Left lobe of liver (tissue), 2 donors: ENCODE measurements around the gene PPP3CB. TPM values are rescaled to one million over a fixed set of nuclear protein-coding genes. Genes with fewer than 3 reads are reported as not detected.
"Not testable (repeated sequence)": the region's sequence is repeated elsewhere in the genome, so short reads cannot be mapped to it uniquely, and the experiment has no call there.

Experiments
- ATAC-seq: fragments of 200-7000 bp; cut with Tn5 transposase; one replicate; pipeline ENCODE4 v1.9.1; 2020; ENCODE audit warnings: mild to moderate bottlenecking, moderate library complexity
- DNase-seq: peaks from one replicate; pipeline ENCODE4 v3.0.0-alpha.2; 2020; ENCODE audit warnings: low spot score
- total RNA-seq: library from RNA; stranded (reverse); gene quantifications from one replicate; pipeline ENCODE4 v1.2.1, GENCODE V29; 2021
- donor health status: DM: no; HTN: no; CAD: no; lungs with moderate emphysema.
- donor health status: DM: no; HTN: yes; CAD: no.

Gene PPP3CB
- total RNA-seq, 1 donor from 2014 or later, result 10.7 TPM

DNA sequence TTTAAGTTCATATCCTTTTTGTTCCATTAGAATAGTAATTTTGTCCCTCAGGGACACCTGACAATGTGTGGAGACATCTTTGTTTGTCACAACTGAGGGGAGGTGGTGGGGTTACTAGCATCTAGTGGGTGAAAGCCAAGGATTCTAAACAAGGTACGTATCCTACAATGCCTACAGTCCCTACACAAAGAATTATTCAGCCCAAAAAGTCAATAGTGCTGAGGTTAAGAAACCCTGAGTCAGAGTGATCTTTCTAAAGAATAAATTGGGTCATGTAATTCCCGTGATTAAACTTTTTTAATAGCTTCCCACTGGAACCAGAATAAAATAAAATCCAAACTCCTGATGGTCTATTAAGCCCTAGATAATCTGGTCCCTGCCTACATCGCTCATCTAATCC is 79.3 kb downstream of the PPP3CB start:
- DNase-seq, result no peak
- ATAC-seq, result no peak

DNA sequence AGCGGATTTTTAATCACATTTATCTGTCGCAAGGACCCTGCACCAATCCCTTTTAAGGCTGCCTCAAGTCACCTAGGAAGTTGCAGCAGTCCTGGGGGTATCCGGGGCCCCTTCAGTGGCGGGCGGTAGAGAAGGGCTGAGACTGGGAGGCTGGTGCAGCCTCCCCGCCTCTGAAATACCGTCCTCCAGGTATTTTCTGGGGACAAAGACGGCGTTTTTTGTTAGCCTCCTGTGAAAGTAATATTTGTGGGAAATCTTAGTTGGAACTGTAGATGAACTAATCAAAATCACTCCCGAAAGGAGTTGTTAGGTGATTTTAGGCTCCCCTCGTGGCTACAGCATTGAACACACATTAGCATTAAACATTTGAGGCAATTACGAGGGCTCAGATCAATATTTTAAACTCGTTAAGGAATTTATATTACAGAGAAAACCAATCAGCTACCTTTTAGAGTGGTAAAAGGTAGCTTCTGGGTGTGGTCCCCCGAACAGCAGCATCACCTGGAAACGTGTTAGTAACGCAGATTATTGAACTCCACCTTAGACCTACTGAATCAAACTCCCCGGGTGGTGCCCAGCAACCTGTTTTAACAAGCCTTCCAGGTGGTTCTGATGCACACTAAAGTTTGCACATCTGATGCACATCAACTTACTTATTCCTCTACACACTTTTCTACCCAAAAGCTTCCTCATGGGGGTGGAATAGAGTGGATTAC is 81.4 kb downstream of the PPP3CB start:
- DNase-seq (no peak), ATAC-seq (peak; percentile 36)

DNA sequence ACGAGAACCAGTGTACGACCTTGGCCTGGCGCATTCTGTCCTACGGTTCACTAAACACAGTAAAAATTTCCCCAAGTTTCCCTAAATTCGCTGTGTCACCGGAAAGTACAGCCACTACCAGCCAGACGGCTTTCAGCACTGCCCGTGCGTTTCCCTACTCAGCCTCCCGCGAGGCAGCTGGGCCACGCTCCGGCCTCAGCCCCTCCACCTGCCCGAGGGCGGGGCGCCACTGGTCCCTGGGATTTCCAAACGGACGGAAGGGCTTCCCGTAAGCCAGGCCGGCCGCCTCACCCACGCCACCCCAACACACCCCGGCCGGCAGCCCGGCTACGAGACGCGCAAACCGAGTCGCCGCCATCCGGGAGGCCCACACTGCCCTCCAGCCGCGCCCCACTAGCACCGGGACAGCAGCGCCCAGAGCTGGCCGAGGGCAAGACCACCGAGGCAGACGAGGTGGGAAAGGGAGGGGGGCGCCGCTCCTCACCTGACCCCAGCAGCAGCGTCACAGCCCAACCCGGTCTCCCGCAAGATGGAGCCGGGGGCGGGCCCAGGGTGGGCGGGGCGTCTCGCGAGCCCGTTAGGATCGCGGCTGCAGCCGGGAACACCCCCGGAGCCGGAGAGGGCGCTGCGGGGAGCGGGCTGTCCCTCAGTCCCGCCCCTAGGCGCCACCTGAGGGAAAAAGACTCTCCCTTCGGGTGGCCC is 82.1 kb downstream of the PPP3CB start, which contains the start of gene ANXA7:
Gene ANXA7, minus strand, starts transcription at position 531 of the 702 bp plus-strand sequence. CDS start 13,202 bp downstream, outside the sequence.
- ATAC-seq (peak; percentile 96), DNase-seq (peak; percentile 96)

DNA sequence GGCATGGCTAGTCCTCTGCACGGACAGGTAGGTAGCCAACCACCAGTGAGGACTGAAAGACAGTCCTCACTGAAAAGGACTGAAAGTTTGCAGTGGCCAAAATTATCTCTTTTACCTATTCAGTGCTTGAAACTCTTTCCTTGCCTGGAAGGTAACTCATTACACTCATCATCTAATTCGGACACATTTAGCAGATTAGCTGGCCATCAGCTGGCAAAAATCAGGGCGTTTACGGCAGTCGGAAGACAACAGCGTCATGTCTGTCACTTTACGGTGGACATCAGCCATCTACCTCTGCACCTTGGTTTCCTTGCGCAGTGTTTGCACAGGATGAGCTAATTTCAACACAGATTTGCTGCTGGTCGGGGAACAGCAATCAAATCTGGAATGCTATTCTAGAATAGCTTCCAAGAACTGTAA is 82.7 kb downstream of the PPP3CB start:
- peak; percentile 77 for DNase-seq

DNA sequence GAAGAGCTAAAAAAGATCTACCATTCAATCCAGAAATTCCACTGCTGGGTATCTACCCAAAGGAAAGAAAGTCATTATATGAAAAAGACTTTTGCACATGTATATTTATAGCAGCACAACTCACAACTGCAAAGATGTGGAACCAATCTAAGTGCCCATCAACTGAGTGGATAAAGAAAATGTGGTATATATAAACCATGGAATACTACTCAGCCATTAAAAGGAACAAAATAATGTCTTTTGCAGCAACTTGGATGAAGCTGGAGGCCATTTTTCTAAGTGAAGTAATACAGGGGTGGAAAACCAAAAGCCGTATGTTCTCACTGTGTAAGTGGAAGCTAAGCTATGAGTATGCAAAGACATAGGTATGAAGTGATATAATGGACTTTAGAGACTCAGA is 84.9 kb downstream of the PPP3CB start:
- ATAC-seq (no peak), DNase-seq (no peak)

More for the DNA sequence above, 82.7 kb downstream of the PPP3CB start:
- peak; percentile 73 for ATAC-seq

DNA sequence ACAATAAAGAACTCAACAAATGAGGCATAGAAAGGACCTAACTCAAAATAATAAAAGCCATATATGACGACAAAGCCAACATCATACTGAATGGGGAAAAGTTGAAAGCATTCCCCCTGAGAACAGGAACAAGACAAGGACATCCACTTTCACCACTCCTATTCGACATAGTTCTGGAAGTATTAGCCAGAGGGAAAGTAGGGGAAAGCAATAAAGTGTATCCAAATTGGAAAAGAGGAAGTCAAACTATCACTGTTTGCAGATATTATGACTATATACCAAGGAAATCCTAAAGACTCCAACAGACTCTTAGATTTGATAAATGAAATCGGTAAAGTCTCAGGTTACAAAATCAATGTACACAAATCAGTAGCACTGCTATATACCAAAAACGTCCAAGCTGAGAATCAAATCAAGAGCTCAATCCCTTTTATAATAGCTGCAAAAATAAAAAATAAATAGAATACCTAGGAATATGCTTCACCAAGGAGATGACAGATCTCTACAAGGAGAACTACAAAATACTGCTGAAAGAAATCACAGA is 86.8 kb downstream of the PPP3CB start:
- DNase-seq (no peak), ATAC-seq (no peak)

DNA sequence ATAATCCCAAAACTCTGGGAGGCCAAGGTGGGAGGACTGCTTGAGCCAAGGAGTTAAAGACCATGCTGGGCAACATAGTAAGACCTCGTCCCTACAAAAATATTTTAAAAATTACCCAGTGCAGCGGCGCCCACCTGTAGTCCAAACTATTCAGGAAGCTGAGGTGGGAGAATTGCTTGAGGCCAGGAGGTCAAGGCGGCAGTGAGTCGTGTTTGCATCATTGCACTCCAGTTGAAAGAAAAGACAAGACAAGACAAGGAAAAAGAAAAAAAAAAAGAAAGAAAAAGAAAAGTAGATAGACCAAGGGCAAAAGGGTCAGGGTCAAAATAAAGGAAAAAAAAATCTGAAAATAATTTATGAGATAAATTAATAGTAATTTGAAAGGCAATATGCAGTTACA is 87.8 kb downstream of the PPP3CB start:
- ATAC-seq (no peak), DNase-seq (no peak)

DNA sequence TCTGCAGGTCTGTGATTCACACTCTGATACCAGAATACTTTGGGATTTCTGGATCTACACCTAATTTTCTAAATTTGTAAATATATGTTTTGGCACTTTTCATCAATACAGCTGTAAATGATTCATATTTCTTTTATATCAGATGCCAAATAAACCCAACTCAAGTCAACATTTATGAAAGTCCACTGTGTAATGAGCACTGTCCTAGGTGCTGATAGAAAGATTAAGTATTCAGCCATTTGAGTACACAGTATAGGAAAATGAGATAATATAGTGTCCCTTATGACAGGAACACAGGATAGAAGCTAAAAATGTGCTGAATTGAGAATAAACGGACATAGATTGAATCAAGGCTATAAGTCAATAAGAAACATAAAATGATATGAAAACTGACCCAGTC is 88.3 kb downstream of the PPP3CB start:
- ATAC-seq, result no peak

DNA sequence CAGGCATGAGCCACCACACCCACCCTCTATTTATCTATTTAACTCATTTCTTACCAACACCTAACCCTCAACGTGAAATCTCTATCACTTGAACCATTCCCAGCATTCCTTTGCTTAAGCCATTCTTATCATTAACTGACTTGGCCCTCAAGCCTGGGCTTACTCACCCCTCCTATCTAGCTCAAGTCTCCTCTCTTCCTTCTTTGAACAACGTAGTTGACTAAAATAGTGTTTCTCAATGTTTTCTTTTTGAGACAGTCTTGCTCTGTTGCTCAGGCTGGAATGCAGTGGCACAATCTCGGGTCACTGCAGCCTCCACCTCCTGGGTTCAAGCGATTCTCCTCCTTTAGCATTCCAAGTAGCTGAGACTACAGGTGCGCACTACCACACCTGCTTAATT is 89.0 kb downstream of the PPP3CB start:
- ATAC-seq, result no peak
- no peak for DNase-seq

More for the DNA sequence above, 88.3 kb downstream of the PPP3CB start:
- no peak for DNase-seq

DNA sequence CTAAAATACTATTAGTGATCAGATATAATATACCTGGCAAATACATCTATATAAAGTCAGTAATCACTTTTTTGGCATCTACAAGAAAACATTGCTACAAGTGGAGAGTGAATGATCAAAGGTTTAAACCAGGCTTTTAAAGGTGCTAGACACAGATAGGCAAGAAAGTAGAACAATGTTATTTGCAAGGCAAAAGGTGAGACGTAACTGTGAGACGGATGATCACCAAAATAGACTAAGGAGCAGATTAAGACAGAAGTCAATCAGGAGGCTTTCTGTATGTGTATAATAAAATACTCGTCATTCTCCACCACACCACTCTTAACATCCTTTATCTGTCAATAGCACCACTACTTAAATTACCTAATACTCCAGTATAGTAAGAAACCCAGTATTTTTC is 90.3 kb downstream of the PPP3CB start:
- ATAC-seq, result no peak
- no peak for DNase-seq

DNA sequence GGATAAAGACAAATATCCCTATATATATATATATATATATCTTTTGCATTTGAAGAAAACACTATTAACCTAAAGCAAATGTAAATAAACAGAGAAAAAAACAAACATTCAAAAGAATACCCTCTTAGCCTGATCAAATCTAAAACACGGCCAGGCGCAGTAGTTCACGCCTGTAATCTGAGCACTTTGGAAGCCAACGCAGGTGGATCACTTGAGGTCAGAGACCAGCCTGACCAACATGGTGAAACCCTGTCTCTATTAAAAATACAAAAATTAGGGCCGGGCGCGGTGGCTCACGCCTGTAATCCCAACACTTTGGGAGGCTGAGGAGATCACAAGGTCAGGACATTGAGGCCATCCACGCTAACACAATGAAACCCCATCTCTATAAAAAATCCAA is 91.1 kb downstream of the PPP3CB start:
- DNase-seq, result no peak
- ATAC-seq, result no peak

DNA sequence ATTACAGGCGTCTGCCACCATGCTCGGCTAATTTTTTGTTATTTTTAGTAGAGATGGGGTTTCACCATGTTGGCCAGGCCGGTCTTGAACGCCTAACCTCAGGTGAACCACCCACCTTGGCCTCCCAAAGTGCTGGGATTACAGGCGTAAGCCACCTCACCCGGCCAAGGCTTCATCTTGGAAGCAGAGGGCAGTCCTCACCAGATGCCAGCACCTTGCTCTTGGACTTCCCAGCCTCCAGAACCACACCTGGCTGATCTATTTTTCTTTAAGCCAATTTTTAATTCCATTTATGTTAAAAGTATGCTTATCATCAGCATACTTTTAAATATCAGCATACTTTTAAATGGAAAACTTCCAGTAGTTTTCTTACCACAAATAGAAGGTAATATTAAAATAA is 94.2 kb downstream of the PPP3CB start:
- ATAC-seq (no peak), DNase-seq (no peak)

DNA sequence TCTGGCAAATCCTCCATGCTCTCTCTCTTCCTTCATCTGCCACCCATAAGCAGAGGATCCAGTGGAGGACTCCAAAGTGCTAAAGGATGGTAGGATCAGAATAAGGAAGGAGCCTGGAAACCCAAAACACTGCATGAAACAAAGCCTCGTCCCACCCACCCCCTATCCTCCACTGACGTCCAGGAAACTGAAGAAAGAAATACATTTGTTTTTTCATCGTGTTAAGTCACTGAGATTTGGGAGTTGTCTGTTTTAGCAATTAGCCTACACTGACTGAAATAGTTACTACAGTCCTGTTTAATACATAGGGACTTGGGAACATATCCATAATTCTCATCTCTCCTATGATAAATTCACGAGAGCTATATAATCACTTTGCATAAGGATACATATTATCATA is 96.8 kb downstream of the PPP3CB start:
- no peak for ATAC-seq

DNA sequence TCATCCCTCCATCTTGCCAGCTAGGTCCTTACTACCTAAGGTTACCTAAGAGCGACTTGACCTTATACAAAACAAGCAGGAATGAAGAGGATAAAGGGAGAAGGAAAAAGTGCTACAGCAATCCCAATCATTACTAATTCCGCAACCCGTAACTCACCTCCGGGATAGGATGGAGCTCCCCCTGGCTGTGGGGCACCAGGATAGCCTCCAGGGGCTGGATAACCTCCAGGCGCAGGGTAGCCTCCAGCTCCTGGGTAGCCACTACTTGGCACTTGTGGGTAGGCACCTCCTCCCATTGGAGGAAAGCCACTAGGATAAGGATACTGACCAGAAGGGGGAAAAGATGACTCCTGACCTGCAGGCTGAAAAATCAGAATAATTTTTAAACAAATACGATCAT is 97.8 kb downstream of the PPP3CB start:
- ATAC-seq, result peak; percentile 55

More for the DNA sequence above, 96.8 kb downstream of the PPP3CB start:
- DNase-seq, result no peak

DNA sequence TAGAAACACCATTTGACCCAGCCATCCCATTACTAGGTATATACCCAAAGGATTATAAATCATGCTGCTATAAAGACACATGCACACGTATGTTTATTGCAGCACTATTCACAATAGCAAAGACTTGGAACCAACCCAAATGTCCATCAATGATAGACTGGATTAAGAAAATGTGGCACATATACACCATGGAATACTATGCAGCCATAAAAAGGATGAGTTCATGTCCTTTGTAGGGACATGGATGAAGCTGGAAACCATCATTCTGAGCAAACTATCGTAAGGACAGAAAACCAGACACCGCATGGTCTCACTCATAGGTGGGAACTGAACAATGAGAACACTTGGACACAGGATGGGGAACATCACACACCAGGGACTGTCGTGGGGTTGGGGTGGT is 101.5 kb downstream of the PPP3CB start:
- ATAC-seq, DNase-seq: not testable (repeated sequence)

More for the DNA sequence above, 97.8 kb downstream of the PPP3CB start:
- DNase-seq, result no peak

DNA sequence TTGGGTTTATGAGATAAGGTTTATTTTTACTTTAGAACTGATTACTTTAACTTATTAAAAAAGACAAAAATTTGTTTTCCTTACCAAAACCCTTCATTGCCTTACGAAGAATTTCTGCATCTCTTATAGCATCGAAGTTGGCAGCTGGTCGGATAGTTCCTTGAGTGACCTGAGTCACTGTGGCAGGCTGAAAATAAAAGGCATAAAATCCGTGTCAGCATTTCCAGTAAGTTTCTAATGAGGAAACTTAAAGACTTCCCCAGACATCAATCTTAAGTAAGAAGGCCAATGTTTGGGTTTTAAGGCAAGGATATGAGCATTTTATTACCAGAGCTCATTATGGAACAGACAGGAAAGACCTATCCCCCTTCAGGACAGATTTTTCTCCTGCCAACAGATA is 107.6 kb downstream of the PPP3CB start:
- ATAC-seq (no peak), DNase-seq (no peak)

DNA sequence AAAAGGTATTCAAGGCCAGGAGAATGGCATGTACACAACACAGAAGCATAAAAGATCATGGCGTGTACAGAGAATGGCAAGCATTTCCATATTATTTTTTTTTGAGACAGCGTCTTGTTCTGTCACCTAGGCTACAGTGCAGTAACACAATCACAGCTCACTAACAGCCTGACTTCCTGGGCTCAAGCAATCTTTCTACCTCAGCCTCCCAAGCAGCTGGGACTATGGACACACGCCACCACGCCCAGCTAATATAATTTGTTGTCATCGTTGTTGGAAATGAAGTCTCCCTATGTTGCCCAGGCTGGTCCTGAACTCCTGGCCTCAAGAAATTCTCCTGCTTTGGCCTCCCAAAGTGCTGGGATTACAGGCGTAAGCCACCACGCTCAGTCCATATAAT is 109.2 kb downstream of the PPP3CB start:
- ATAC-seq (no peak), DNase-seq (no peak)

Other genes with a start within 250 kb of the PPP3CB start
- 5.8 TPM for gene DNAJC9, start 248.8 kb downstream of the PPP3CB start, total RNA-seq
- 53.6 TPM for gene MRPS16, start 243.4 kb downstream of the PPP3CB start, total RNA-seq
- gene CFAP70, start 137.2 kb downstream of the PPP3CB start, total RNA-seq, result 2.8 TPM
- gene ANXA7, start 82.0 kb downstream of the PPP3CB start, total RNA-seq, result 89.9 TPM
- gene MSS51, start 62.5 kb downstream of the PPP3CB start, total RNA-seq, result 0.50 TPM
- gene USP54, start 95.3 kb upstream of the PPP3CB start, total RNA-seq, result 4.8 TPM
- gene MYOZ1, start 145.4 kb upstream of the PPP3CB start, total RNA-seq, result not detected
- not detected for gene SYNPO2L, start 160.0 kb upstream of the PPP3CB start, total RNA-seq
- 6.6 TPM for gene AGAP5, start 202.1 kb upstream of the PPP3CB start, total RNA-seq
- gene SEC24C, start 248.3 kb upstream of the PPP3CB start, total RNA-seq, result 38.5 TPM